ENCODE data around the gene MACROD2. TPM values are rescaled to one million over a fixed set of nuclear protein-coding genes. Genes with fewer than 3 reads are reported as not detected.

MACROD2 gene
- total RNA-seq, 1 experiment from 2014 or later = 1.6 TPM

DNA sequence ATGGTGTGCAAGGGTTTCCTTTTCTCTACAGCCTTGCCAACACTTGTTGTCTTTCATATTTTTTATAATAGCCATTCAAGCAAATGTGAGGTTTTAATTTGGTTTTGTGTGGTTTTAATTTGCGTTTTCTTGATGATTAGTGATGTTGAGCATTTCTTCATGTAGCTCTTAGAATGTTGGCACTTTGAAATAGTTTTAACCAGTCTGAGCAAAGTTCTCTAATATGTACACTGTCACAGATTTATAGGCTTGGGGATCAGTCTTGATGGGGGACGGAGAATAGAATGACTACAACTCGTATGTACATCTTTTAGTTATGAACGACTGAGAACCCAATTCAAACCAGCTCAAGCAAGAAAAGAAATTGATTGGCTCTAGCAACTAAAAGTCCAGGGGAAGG is 1574.8 kb downstream of the MACROD2 start:
- Histone ChIP-seq H3K9me3 (ENCODE audit: control insufficient read depth, low read depth, low read length) (no peaks in the 10 kb centered on the region), H2BK5ac (ENCODE audit: insufficient read length, low read length) (no peak overlapping the region), H3K14ac (ENCODE audit: insufficient read depth, low read length) (no peak overlapping the region), H3K79me1 (ENCODE audit: insufficient read depth, low read depth, low read length, poor library complexity, severe bottlenecking) (no peaks in the 10 kb centered on the region), H3K9ac (ENCODE audit: extremely low read depth, insufficient read length, low read length) (no peak overlapping the region), H3K18ac (ENCODE audit: insufficient read length, low read depth, low read length) (no peak overlapping the region), H3K27ac (ENCODE audit: insufficient read length, low read depth, low read length) (no peak overlapping the region), H3K27me3 (ENCODE audit: insufficient read depth, low read length) (no peaks in the 10 kb centered on the region), H3K4me2 (ENCODE audit: insufficient read depth, insufficient read length, low read length) (no peak overlapping the region), H3T11ph (ENCODE audit: low read length) (no peak overlapping the region), H4K20me1 (ENCODE audit: control insufficient read depth, insufficient read depth, insufficient read length) (no peaks in the 10 kb centered on the region), H4K91ac (ENCODE audit: insufficient read length, low read depth, low read length) (no peak overlapping the region), H2BK20ac (ENCODE audit: low read depth, low read length, poor library complexity, severe bottlenecking) (no peak overlapping the region), H3K4ac (ENCODE audit: low read depth, low read length) (no peak overlapping the region), H4K8ac (replicated peaks; ENCODE audit: insufficient read length, low read depth, low read length) (no peak overlapping the region), H2BK15ac (ENCODE audit: low read depth, low read length) (no peak overlapping the region), H2AFZ (ENCODE audit: low read length) (no peak overlapping the region), H3K56ac (ENCODE audit: insufficient read length, low read depth, low read length) (no peak overlapping the region), H3K23me2 (ENCODE audit: insufficient read length, low read depth, low read length, poor library complexity, severe bottlenecking) (no peaks in the 10 kb centered on the region), H2AK5ac (ENCODE audit: insufficient read length, low read length) (no peak overlapping the region), H3K4me1 (ENCODE audit: insufficient read depth, low read length) (no peaks in the 10 kb centered on the region), H2BK120ac (ENCODE audit: low read depth, low read length, poor library complexity, severe bottlenecking) (no peak overlapping the region), H2BK12ac (ENCODE audit: insufficient read length, low read depth, low read length) (no peak overlapping the region), H4K5ac (ENCODE audit: insufficient read length, low read depth, low read length) (no peak overlapping the region), H3K23ac (ENCODE audit: insufficient read length, low read depth, low read length) (no peak overlapping the region), H3K79me2 (ENCODE audit: insufficient read depth, low read length) (no peaks in the 10 kb centered on the region)
- peaks cover 1 to 6% of the 10 kb centered on the region in 2 experiments; a peak in 3 of 4 replicates for H3K4me1 Mint-ChIP-seq
- H3K4me3 Mint-ChIP-seq = no peak overlapping the region
- TF ChIP-seq, protein P1, sequence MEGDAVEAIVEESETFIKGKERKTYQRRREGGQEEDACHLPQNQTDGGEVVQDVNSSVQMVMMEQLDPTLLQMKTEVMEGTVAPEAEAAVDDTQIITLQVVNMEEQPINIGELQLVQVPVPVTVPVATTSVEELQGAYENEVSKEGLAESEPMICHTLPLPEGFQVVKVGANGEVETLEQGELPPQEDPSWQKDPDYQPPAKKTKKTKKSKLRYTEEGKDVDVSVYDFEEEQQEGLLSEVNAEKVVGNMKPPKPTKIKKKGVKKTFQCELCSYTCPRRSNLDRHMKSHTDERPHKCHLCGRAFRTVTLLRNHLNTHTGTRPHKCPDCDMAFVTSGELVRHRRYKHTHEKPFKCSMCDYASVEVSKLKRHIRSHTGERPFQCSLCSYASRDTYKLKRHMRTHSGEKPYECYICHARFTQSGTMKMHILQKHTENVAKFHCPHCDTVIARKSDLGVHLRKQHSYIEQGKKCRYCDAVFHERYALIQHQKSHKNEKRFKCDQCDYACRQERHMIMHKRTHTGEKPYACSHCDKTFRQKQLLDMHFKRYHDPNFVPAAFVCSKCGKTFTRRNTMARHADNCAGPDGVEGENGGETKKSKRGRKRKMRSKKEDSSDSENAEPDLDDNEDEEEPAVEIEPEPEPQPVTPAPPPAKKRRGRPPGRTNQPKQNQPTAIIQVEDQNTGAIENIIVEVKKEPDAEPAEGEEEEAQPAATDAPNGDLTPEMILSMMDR (conservative IDR thresholded peaks at IDR 0.05) = no peak
- no peak for DNase-seq
- WGBS (ENCODE audit: extremely low coverage, insufficient read length, low lambda C conversion rate) = no CpG with 5 or more reads among the region's 4 CpGs
- H3K36me3 Mint-ChIP-seq (ENCODE audit: insufficient read depth in 1 of 3, low read depth in 3 of 3) = no peaks in the 10 kb centered on the region
- H3K9me3 Mint-ChIP-seq = no peaks in the 10 kb centered on the region
- H3K27ac Mint-ChIP-seq = no peak overlapping the region
- no peaks in the 10 kb centered on the region for H3K27me3 Mint-ChIP-seq (ENCODE audit: low read depth)

Data from H9 (cell line).